H9 (cell line): ENCODE results near the gene PTH2R. TPM values are rescaled to one million over a fixed set of nuclear protein-coding genes. Genes with fewer than 3 reads are reported as not detected.

Experiments
- DNase-seq: peaks from one replicate; pipeline ENCODE4 v3.0.0-alpha.2; 2017
- H2AFZ ChIP-seq: one replicate; pipeline ENCODE4 v1.6.1; 2013; ENCODE audit warnings: mild to moderate bottlenecking, low read length, control low read depth, moderate library complexity
- H2AK5ac ChIP-seq: 2 replicates; pipeline ENCODE4 v1.6.1; 2013; ENCODE audit warnings: low read length, control low read depth, mixed read lengths; ENCODE audit not compliant: insufficient read length
- H2BK120ac ChIP-seq: one replicate; pipeline ENCODE4 v1.6.1; 2013; ENCODE audit warnings: low read depth, mild to moderate bottlenecking, low read length, control low read depth, inconsistent platforms; ENCODE audit not compliant: poor library complexity, severe bottlenecking
- H2BK12ac ChIP-seq: 2 replicates; pipeline ENCODE4 v1.6.1; 2013; ENCODE audit warnings: low read length, control low read depth, mixed read lengths, low read depth; ENCODE audit not compliant: insufficient read length
- H2BK15ac ChIP-seq: 2 replicates; pipeline ENCODE4 v1.6.1; 2013; ENCODE audit warnings: low read depth, low read length, control low read depth
- H2BK20ac ChIP-seq: one replicate; pipeline ENCODE4 v1.6.1; 2013; ENCODE audit warnings: low read depth, mild to moderate bottlenecking, low read length, control low read depth, inconsistent platforms; ENCODE audit not compliant: poor library complexity, severe bottlenecking
- H2BK5ac ChIP-seq: 2 replicates; pipeline ENCODE4 v1.6.1; 2013; ENCODE audit warnings: low read length, control low read depth, mixed read lengths; ENCODE audit not compliant: insufficient read length
- H3K14ac ChIP-seq: 2 replicates; pipeline ENCODE4 v1.6.1; 2013; ENCODE audit warnings: low read length, control low read depth; ENCODE audit not compliant: insufficient read depth
- H3K18ac ChIP-seq: 2 replicates; pipeline ENCODE4 v1.6.1; 2013; ENCODE audit warnings: low read depth, mild to moderate bottlenecking, mixed read lengths, low read length, control low read depth; ENCODE audit not compliant: insufficient read length
- H3K23ac ChIP-seq: 2 replicates; pipeline ENCODE4 v1.6.1; 2013; ENCODE audit warnings: low read length, control low read depth, mixed read lengths, low read depth; ENCODE audit not compliant: insufficient read length
- H3K23me2 ChIP-seq: 2 replicates; pipeline ENCODE4 v1.6.1; 2013; ENCODE audit warnings: low read depth, mild to moderate bottlenecking, mixed read lengths, low read length, control low read depth; ENCODE audit not compliant: insufficient read length, poor library complexity, severe bottlenecking
- H3K27ac ChIP-seq: 2 replicates; pipeline ENCODE4 v1.5.1; 2013; ENCODE audit warnings: low read length, control low read depth, mixed read lengths, low read depth; ENCODE audit not compliant: insufficient read length
- H3K27me3 ChIP-seq: 2 replicates; pipeline ENCODE4 v1.6.1; 2013; ENCODE audit warnings: low read length, control low read depth, inconsistent platforms; ENCODE audit not compliant: insufficient read depth
- H3K4ac ChIP-seq: 2 replicates; pipeline ENCODE4 v1.6.1; 2013; ENCODE audit warnings: low read depth, mild to moderate bottlenecking, control low read depth, inconsistent platforms, low read length, moderate library complexity
- H3K4me1 ChIP-seq: 2 replicates; pipeline ENCODE4 v1.6.1; 2013; ENCODE audit warnings: low read length, control low read depth, inconsistent platforms; ENCODE audit not compliant: insufficient read depth
- H3K4me2 ChIP-seq: 2 replicates; pipeline ENCODE4 v1.6.1; 2013; ENCODE audit warnings: low read length, control low read depth, mixed read lengths; ENCODE audit not compliant: insufficient read length, insufficient read depth
- H3K56ac ChIP-seq: 2 replicates; pipeline ENCODE4 v1.6.1; 2013; ENCODE audit warnings: low read depth, mild to moderate bottlenecking, mixed read lengths, low read length, control low read depth; ENCODE audit not compliant: insufficient read length
- H3K79me1 ChIP-seq: 2 replicates; pipeline ENCODE4 v1.6.1; 2013; ENCODE audit warnings: low read depth, mild to moderate bottlenecking, moderate library complexity, low read length, control low read depth, inconsistent platforms; ENCODE audit not compliant: insufficient read depth, poor library complexity, severe bottlenecking
- H3K79me2 ChIP-seq: 2 replicates; pipeline ENCODE4 v1.6.1; 2013; ENCODE audit warnings: low read length, control low read depth, inconsistent platforms; ENCODE audit not compliant: insufficient read depth
- H3K9ac ChIP-seq: 2 replicates; pipeline ENCODE4 v1.6.1; 2013; ENCODE audit warnings: low read length, control low read depth, mixed read lengths; ENCODE audit not compliant: insufficient read length; ENCODE audit errors: extremely low read depth
- H3K9me3 ChIP-seq: one replicate; pipeline ENCODE4 v1.6.1; 2013; ENCODE audit warnings: low read depth, low read length, inconsistent platforms; ENCODE audit not compliant: control insufficient read depth
- H3T11ph ChIP-seq: one replicate; pipeline ENCODE4 v1.6.1; 2013; ENCODE audit warnings: mild to moderate bottlenecking, low read length, control low read depth, inconsistent platforms
- H4K20me1 ChIP-seq: one replicate; pipeline ENCODE4 v1.6.1; 2013; ENCODE audit not compliant: control insufficient read depth, insufficient read length, insufficient read depth
- H4K5ac ChIP-seq: 2 replicates; pipeline ENCODE4 v1.6.1; 2013; ENCODE audit warnings: low read depth, mild to moderate bottlenecking, mixed read lengths, low read length, control low read depth; ENCODE audit not compliant: insufficient read length
- H4K8ac ChIP-seq: replicated peaks from 2 replicates; pipeline ENCODE4 v1.6.1; 2013; ENCODE audit warnings: low read length, control low read depth, mixed read lengths, low read depth; ENCODE audit not compliant: insufficient read length
- H4K91ac ChIP-seq: 2 replicates; pipeline ENCODE4 v1.6.1; 2013; ENCODE audit warnings: low read depth, mild to moderate bottlenecking, moderate library complexity, mixed read lengths, low read length, control low read depth; ENCODE audit not compliant: insufficient read length
- H3K27ac Mint-ChIP-seq, 3 experiments: 2 replicates in 2 of 3; 3 replicates in 1 of 3; pipeline ENCODE4 v1.8.0; 2020 to 2021; ENCODE audit warnings: mixed read lengths in 3 of 3, mild to moderate bottlenecking in 1 of 3, moderate library complexity in 1 of 3
- H3K27me3 Mint-ChIP-seq: 2 replicates; pipeline ENCODE4 v1.8.0; 2021; ENCODE audit warnings: low read depth, mild to moderate bottlenecking, moderate library complexity, mixed read lengths
- H3K36me3 Mint-ChIP-seq, 3 experiments: 2 replicates in 2 of 3; 3 replicates in 1 of 3; pipeline ENCODE4 v1.8.0; 2020 to 2021; ENCODE audit warnings: low read depth in 3 of 3, mixed read lengths in 3 of 3; ENCODE audit not compliant: insufficient read depth in 1 of 3
- H3K4me1 Mint-ChIP-seq, 2 experiments: 2 replicates each; pipeline ENCODE4 v1.8.0; 2020; ENCODE audit warnings: mixed read lengths in 2 of 2
- H3K4me3 Mint-ChIP-seq, 2 experiments: 2 replicates in 1 of 2; 3 replicates in 1 of 2; pipeline ENCODE4 v1.8.0; 2020 to 2021; ENCODE audit warnings: mild to moderate bottlenecking in 2 of 2, mixed read lengths in 2 of 2, moderate library complexity in 1 of 2
- H3K9me3 Mint-ChIP-seq, 2 experiments: 2 replicates in 1 of 2; 3 replicates in 1 of 2; pipeline ENCODE4 v1.8.0; 2020; ENCODE audit warnings: mild to moderate bottlenecking in 2 of 2, mixed read lengths in 2 of 2, moderate library complexity in 1 of 2
- CTCF ChIP-seq: fragments of 200-600 bp; sonication (generic); conservative IDR thresholded peaks from 3 replicates; pipeline ENCODE4 v1.8.0; 2021; ENCODE audit warnings: antibody characterized with exemption, mild to moderate bottlenecking
- WGBS: extraction: QIAGEN DNeasy Blood & Tissue Kit; methylation state at CpG from one replicate; pipeline ENCODE4 v1.1.7; 2013; ENCODE audit warnings: missing lambda C conversion rate, low lambda C conversion rate, mixed read lengths; ENCODE audit not compliant: insufficient read length; ENCODE audit errors: extremely low coverage; 5-methylcytosine and 5-hydroxymethylcytosine counted together
- total RNA-seq: library from RNA; stranded (reverse); gene quantifications from 2 replicates; pipeline ENCODE4 v1.2.1, GENCODE V29; 2021

Gene PTH2R
- total RNA-seq, 1 experiment from 2014 or later: 0.20 TPM

- Histone ChIP-seq H3K9me3 (no peaks in the 10 kb centered on the region), H2BK5ac (no peak overlapping the region), H3T11ph (no peak overlapping the region), H3K79me2 (no peaks in the 10 kb centered on the region), H2BK120ac (no peak overlapping the region), H3K4me1 (peaks cover 4% of the 10 kb centered on the region; the same call in 1 of the 2 replicates), H2BK15ac (no peak overlapping the region), H3K23ac (no peak overlapping the region), H3K79me1 (no peaks in the 10 kb centered on the region), H4K91ac (no peak overlapping the region), H3K4ac (no peak overlapping the region), H3K27me3 (no peaks in the 10 kb centered on the region), H3K4me2 (no peak overlapping the region), H3K23me2 (no peaks in the 10 kb centered on the region), H2AK5ac (no peak overlapping the region), H4K8ac (no peak overlapping the region), H2BK12ac (no peak overlapping the region), H3K14ac (no peak overlapping the region), H2AFZ (no peak overlapping the region), H4K20me1 (no peaks in the 10 kb centered on the region), H4K5ac (no peak overlapping the region), H3K56ac (no peak overlapping the region), H3K18ac (no peak overlapping the region), H2BK20ac (no peak overlapping the region), H3K27ac (no peak overlapping the region), H3K9ac (no peak overlapping the region)
- H3K4me1 Mint-ChIP-seq: peaks cover 21 to 22% of the 10 kb centered on the region in 2 experiments
- H3K4me3 Mint-ChIP-seq: no peak overlapping the region; a peak in 1 of 5 replicates
- TF ChIP-seq CTCF: no peak
- peaks cover 7% of the 10 kb centered on the region for H3K27me3 Mint-ChIP-seq
- peaks cover 4 to 17% (median 8%) of the 10 kb centered on the region in 3 experiments; a peak in 4 of 7 replicates for H3K36me3 Mint-ChIP-seq
- WGBS: no CpG with 5 or more reads among the region's 3 CpGs
- peaks cover 12 to 14% of the 10 kb centered on the region in 2 experiments; a peak in 4 of 5 replicates for H3K9me3 Mint-ChIP-seq
- no peak overlapping the region for H3K27ac Mint-ChIP-seq
- DNase-seq: no peak
Measured at GRCh38 chr2:208379192-208379591, 27.4 kb upstream of the PTH2R start.
